ENCODE data around the gene GRAP2.

GRAP2 gene

GRCh38 chr22:39994041-39994565 lies 93.2 kb downstream of the GRAP2 start:
- DNase-seq (ENCODE audit: low read depth in 1 of 2, low spot score in 1 of 2): no peak
- H3K27me3 ChIP-seq (ENCODE audit: insufficient read depth, poor library complexity, severe bottlenecking): peaks cover 24% of the 10 kb centered on the region
- no peak overlapping the region for H3K4me3 ChIP-seq (replicated peaks; ENCODE audit: insufficient read depth, low read length)
- no peak for TF ChIP-seq GABPA (IDR thresholded peaks at IDR 0.05; ENCODE audit: low read depth)
- TF ChIP-seq, protein P1, sequence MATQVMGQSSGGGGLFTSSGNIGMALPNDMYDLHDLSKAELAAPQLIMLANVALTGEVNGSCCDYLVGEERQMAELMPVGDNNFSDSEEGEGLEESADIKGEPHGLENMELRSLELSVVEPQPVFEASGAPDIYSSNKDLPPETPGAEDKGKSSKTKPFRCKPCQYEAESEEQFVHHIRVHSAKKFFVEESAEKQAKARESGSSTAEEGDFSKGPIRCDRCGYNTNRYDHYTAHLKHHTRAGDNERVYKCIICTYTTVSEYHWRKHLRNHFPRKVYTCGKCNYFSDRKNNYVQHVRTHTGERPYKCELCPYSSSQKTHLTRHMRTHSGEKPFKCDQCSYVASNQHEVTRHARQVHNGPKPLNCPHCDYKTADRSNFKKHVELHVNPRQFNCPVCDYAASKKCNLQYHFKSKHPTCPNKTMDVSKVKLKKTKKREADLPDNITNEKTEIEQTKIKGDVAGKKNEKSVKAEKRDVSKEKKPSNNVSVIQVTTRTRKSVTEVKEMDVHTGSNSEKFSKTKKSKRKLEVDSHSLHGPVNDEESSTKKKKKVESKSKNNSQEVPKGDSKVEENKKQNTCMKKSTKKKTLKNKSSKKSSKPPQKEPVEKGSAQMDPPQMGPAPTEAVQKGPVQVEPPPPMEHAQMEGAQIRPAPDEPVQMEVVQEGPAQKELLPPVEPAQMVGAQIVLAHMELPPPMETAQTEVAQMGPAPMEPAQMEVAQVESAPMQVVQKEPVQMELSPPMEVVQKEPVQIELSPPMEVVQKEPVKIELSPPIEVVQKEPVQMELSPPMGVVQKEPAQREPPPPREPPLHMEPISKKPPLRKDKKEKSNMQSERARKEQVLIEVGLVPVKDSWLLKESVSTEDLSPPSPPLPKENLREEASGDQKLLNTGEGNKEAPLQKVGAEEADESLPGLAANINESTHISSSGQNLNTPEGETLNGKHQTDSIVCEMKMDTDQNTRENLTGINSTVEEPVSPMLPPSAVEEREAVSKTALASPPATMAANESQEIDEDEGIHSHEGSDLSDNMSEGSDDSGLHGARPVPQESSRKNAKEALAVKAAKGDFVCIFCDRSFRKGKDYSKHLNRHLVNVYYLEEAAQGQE (IDR thresholded peaks at IDR 0.05; ENCODE audit: insufficient replicate concordance, low read depth): no peak
- TF ChIP-seq CTCF (IDR thresholded peaks at IDR 0.05; ENCODE audit: insufficient read depth, low read length): no peak
- no peak for TF ChIP-seq SPI1 (IDR thresholded peaks at IDR 0.05; ENCODE audit: borderline replicate concordance, low read depth)
- no peak for TF ChIP-seq POLR2AphosphoS5 (IDR thresholded peaks at IDR 0.05; ENCODE audit: low read depth)
- no peak overlapping the region for H3K27ac ChIP-seq (replicated peaks)

- Histone ChIP-seq H3K4me3 (replicated peaks; ENCODE audit: insufficient read depth, low read length) (no peak within 1 kb of the TSS), H3K27ac (replicated peaks) (no peak within 1 kb of the TSS), H3K27me3 (ENCODE audit: insufficient read depth, poor library complexity, severe bottlenecking) (peaks cover 24% of the 10 kb centered on the region)
- TF ChIP-seq GABPA (IDR thresholded peaks at IDR 0.05; ENCODE audit: low read depth): no peak
- no peak for TF ChIP-seq SPI1 (IDR thresholded peaks at IDR 0.05; ENCODE audit: borderline replicate concordance, low read depth)
- TF ChIP-seq CTCF (IDR thresholded peaks at IDR 0.05; ENCODE audit: insufficient read depth, low read length): no peak
- TF ChIP-seq, protein P1 (IDR thresholded peaks at IDR 0.05; ENCODE audit: insufficient replicate concordance, low read depth): no peak
- no peak for TF ChIP-seq POLR2AphosphoS5 (IDR thresholded peaks at IDR 0.05; ENCODE audit: low read depth)
- no peak for DNase-seq (ENCODE audit: low read depth in 1 of 2, low spot score in 1 of 2)
These were observed 93.9 kb downstream of the GRAP2 start, which contains the start of gene FAM83F for GRCh38 chr22:39994566-39995392. Gene FAM83F (plus strand): TSS chr22:39994954. CDS start chr22:39995043, 89 bp downstream.

- Histone ChIP-seq H3K27me3 (ENCODE audit: insufficient read depth, poor library complexity, severe bottlenecking) (peaks cover 24% of the 10 kb centered on the region), H3K27ac (replicated peaks) (no peak overlapping the region), H3K4me3 (replicated peaks; ENCODE audit: insufficient read depth, low read length) (no peak overlapping the region)
- no peak for DNase-seq (ENCODE audit: low read depth in 1 of 2, low spot score in 1 of 2)
- TF ChIP-seq, protein P1 (IDR thresholded peaks at IDR 0.05; ENCODE audit: insufficient replicate concordance, low read depth): no peak
- TF ChIP-seq POLR2AphosphoS5 (IDR thresholded peaks at IDR 0.05; ENCODE audit: low read depth): no peak
- no peak for TF ChIP-seq SPI1 (IDR thresholded peaks at IDR 0.05; ENCODE audit: borderline replicate concordance, low read depth)
- no peak for TF ChIP-seq CTCF (IDR thresholded peaks at IDR 0.05; ENCODE audit: insufficient read depth, low read length)
- no peak for TF ChIP-seq GABPA (IDR thresholded peaks at IDR 0.05; ENCODE audit: low read depth)
These were observed 94.7 kb downstream of the GRAP2 start for GRCh38 chr22:39995393-39996252.
